IMR-90 (cell line): ENCODE results near the gene BACH1. TPM values are rescaled to one million over a fixed set of nuclear protein-coding genes. Genes with fewer than 3 reads are reported as not detected.

Experiments used
- ATAC-seq: fragments of 200-7000 bp; cut with Tn5 transposase; 2 replicates; pipeline ENCODE4 v1.9.1; 2020; ENCODE audit warnings: low read depth, mild to moderate bottlenecking, moderate library complexity
- BruUV-seq: library from RNA; stranded (reverse); fragments of 400-500 nt; replicated peaks from 2 replicates; lab custom pipeline; 2021; lab: Mats Ljungman, UMichigan
- CTCF ChIA-PET: fragments of 300-600 bp; formaldehyde crosslinking; extraction: SDS; loops from one replicate; lab custom pipeline; 2021; ENCODE audit warnings: antibody characterized with exemption; lab: Yijun Ruan, JAX
- POLR2A ChIA-PET: fragments of 300-600 bp; sonication (Branson Sonifier 250); formaldehyde crosslinking; loops from one replicate; lab custom pipeline; 2022; ENCODE audit warnings: antibody characterized with exemption; ENCODE audit not compliant: unreplicated experiment; lab: Charles Lee
- DNase-seq: peaks from one replicate; pipeline ENCODE4 v3.0.0; 2013
- H2AFZ ChIP-seq: replicated peaks from 2 replicates; pipeline ENCODE3; 2013; ENCODE audit warnings: low read length, mild to moderate bottlenecking; ENCODE audit not compliant: poor library complexity
- H2AK5ac ChIP-seq: 2 replicates; pipeline ENCODE4 v1.6.1; 2013; ENCODE audit warnings: low read depth, low read length, inconsistent platforms
- H2AK9ac ChIP-seq: replicated peaks from 2 replicates; pipeline ENCODE3; 2013; ENCODE audit warnings: mild to moderate bottlenecking, low read depth, low read length, moderate library complexity; ENCODE audit not compliant: poor library complexity
- H2BK120ac ChIP-seq: 2 replicates; pipeline ENCODE4 v1.6.1; 2013; ENCODE audit warnings: low read depth, low read length, inconsistent platforms
- H2BK15ac ChIP-seq: 3 replicates; pipeline ENCODE4 v1.6.1; 2013; ENCODE audit warnings: low read depth, low read length, inconsistent platforms
- H2BK20ac ChIP-seq: 2 replicates; pipeline ENCODE4 v1.6.1; 2013; ENCODE audit warnings: low read depth, mild to moderate bottlenecking, inconsistent platforms, low read length, moderate library complexity
- H2BK5ac ChIP-seq: 2 replicates; pipeline ENCODE4 v1.6.1; 2013; ENCODE audit warnings: mild to moderate bottlenecking, low read depth, low read length, inconsistent platforms; ENCODE audit not compliant: poor library complexity, severe bottlenecking
- H3K14ac ChIP-seq: replicated peaks from 2 replicates; pipeline ENCODE4 v1.6.1; 2013; ENCODE audit warnings: low read depth, low read length, inconsistent platforms
- H3K18ac ChIP-seq: 2 replicates; pipeline ENCODE4 v1.6.1; 2013; ENCODE audit warnings: low read depth, low read length, control low read depth
- H3K23ac ChIP-seq: 2 replicates; pipeline ENCODE4 v1.6.1; 2013; ENCODE audit warnings: low read depth, low read length, inconsistent platforms
- H3K27ac ChIP-seq: 2 replicates; pipeline ENCODE4 v1.5.1; 2013; ENCODE audit warnings: mild to moderate bottlenecking, control low read depth, low read length; ENCODE audit not compliant: insufficient read depth
- H3K27me3 ChIP-seq: 2 replicates; pipeline ENCODE4 v1.6.1; 2013; ENCODE audit warnings: low read length; ENCODE audit not compliant: control insufficient read depth, insufficient read depth
- H3K36me3 ChIP-seq: 2 replicates; pipeline ENCODE4 v1.6.1; 2013; ENCODE audit warnings: low read length, mixed read lengths; ENCODE audit not compliant: control insufficient read depth, insufficient read depth
- H3K4ac ChIP-seq: 2 replicates; pipeline ENCODE4 v1.6.1; 2013; ENCODE audit warnings: low read depth, low read length, inconsistent platforms
- H3K4me1 ChIP-seq: 2 replicates; pipeline ENCODE4 v1.6.1; 2013; ENCODE audit warnings: low read length, mixed read lengths; ENCODE audit not compliant: control insufficient read depth, insufficient read depth
- H3K4me2 ChIP-seq: 2 replicates; pipeline ENCODE4 v1.6.1; 2013; ENCODE audit warnings: low read depth, mild to moderate bottlenecking, control low read depth, low read length, moderate library complexity
- H3K4me3 ChIP-seq: 2 replicates; pipeline ENCODE4 v1.5.1; 2013; ENCODE audit warnings: low read depth, mild to moderate bottlenecking, control low read depth, low read length, moderate library complexity; ENCODE audit not compliant: insufficient read depth
- H3K56ac ChIP-seq: 2 replicates; pipeline ENCODE4 v1.6.1; 2013; ENCODE audit warnings: low read length, inconsistent platforms; ENCODE audit not compliant: insufficient read depth; ENCODE audit errors: extremely low read depth
- H3K79me1 ChIP-seq, 2 experiments: 2 replicates each; pipeline ENCODE4 v1.6.1; 2013; ENCODE audit warnings: low read length in 2 of 2, inconsistent platforms in 1 of 2, low read depth in 1 of 2
- H3K9ac ChIP-seq: 2 replicates; pipeline ENCODE4 v1.6.1; 2013; ENCODE audit warnings: low read depth, low read length, control low read depth
- H3K9me1 ChIP-seq: 2 replicates; pipeline ENCODE4 v1.6.1; 2013; ENCODE audit warnings: low read length, inconsistent platforms; ENCODE audit not compliant: insufficient read depth
- H3K9me3 ChIP-seq: 2 replicates; pipeline ENCODE4 v1.6.1; 2013; ENCODE audit warnings: low read length; ENCODE audit not compliant: control insufficient read depth, insufficient read depth
- H4K20me1 ChIP-seq: 2 replicates; pipeline ENCODE4 v1.6.1; 2013; ENCODE audit warnings: low read length, inconsistent platforms; ENCODE audit not compliant: insufficient read depth
- H4K5ac ChIP-seq: 2 replicates; pipeline ENCODE4 v1.6.1; 2013; ENCODE audit warnings: mild to moderate bottlenecking, low read depth, low read length, control low read depth
- H4K8ac ChIP-seq, 2 experiments: 2 replicates each; pipeline ENCODE4 v1.6.1; 2013; ENCODE audit warnings: low read depth in 2 of 2, low read length in 2 of 2, control low read depth in 1 of 2, inconsistent platforms in 1 of 2
- H4K91ac ChIP-seq: 2 replicates; pipeline ENCODE4 v1.6.1; 2013; ENCODE audit warnings: low read depth, low read length, inconsistent platforms; ENCODE audit not compliant: insufficient read depth
- CEBPB ChIP-seq: IDR thresholded peaks from 2 replicates; pipeline ENCODE4 v1.6.1; 2012; ENCODE audit warnings: low read depth, low read length, improper control_type of control experiment
- CHD1 ChIP-seq: IDR thresholded peaks from 2 replicates; pipeline ENCODE4 v1.6.1; 2012; ENCODE audit warnings: low read depth, low read length, improper control_type of control experiment
- MAZ ChIP-seq: IDR thresholded peaks from 2 replicates; pipeline ENCODE4 v1.6.1; 2012; ENCODE audit warnings: low read depth, mild to moderate bottlenecking, low read length, improper control_type of control experiment, moderate library complexity, borderline replicate concordance
- POLR2A ChIP-seq: IDR thresholded peaks from 2 replicates; pipeline ENCODE4 v1.6.1; 2012; ENCODE audit warnings: mild to moderate bottlenecking, low read depth, low read length
- RAD21 ChIP-seq: IDR thresholded peaks from 2 replicates; pipeline ENCODE4 v1.6.1; 2012; ENCODE audit warnings: low read length, improper control_type of control experiment
- RCOR1 ChIP-seq: IDR thresholded peaks from 2 replicates; pipeline ENCODE4 v1.6.1; 2012; ENCODE audit warnings: mild to moderate bottlenecking, low read length, improper control_type of control experiment; ENCODE audit not compliant: insufficient replicate concordance
- RFX5 ChIP-seq: IDR thresholded peaks from 2 replicates; pipeline ENCODE4 v1.8.0; 2012; ENCODE audit warnings: low read depth, mild to moderate bottlenecking, low read length, moderate library complexity
- SMC3 ChIP-seq: fragments of 150-350 bp; IDR thresholded peaks from 2 replicates; pipeline ENCODE4 v1.6.1; 2016; ENCODE audit warnings: low read depth, mild to moderate bottlenecking, antibody characterized with exemption, low read length, moderate library complexity
- WGBS, 2 experiments: methylation state at CpG; one replicate each; pipeline versions ENCODE4 v1.1.5 to v1.1.7; 2013; ENCODE audit warnings: missing lambda C conversion rate in 2 of 2; ENCODE audit not compliant: insufficient read length in 1 of 2; ENCODE audit errors: extremely low coverage in 2 of 2; 5-methylcytosine and 5-hydroxymethylcytosine counted together
- dilution Hi-C: fragments of 300-500 bp; cut with HindIII; formaldehyde crosslinking; loops from one replicate; pipeline ENCODE4 v1.14.3; 2018; ENCODE audit warnings: low sequenced_read_pairs; ENCODE audit not compliant: unreplicated experiment
- in situ Hi-C: fragments of 300-500 bp; cut with MboI; formaldehyde crosslinking; loops from 3 replicates; pipeline ENCODE4 v1.14.3; 2019; ENCODE audit warnings: low sequenced_read_pairs, inconsistent platforms, mixed read lengths
- intact Hi-C: fragments of 100-400 bp; cut with micrococcal nuclease; formaldehyde crosslinking; loops from 2 replicates; pipeline ENCODE4 v1.10.0; 2022
- polyA plus RNA-seq, 3 experiments: library from polyadenylated mRNA; depleted of rRNA; stranded (reverse); fragments of >200 nt; gene quantifications; 2 replicates each; pipeline ENCODE4 v1.2.3, GENCODE V29; 2012; ENCODE audit warnings: low replicate concordance in 1 of 3
- total RNA-seq: library from RNA; depleted of rRNA; stranded (reverse); fragments of >200 nt; gene quantifications from 2 replicates; pipeline ENCODE4 v1.2.3, GENCODE V29; 2012
- TF ChIP-seq, protein P1 (sequence below): fragments of 150-350 bp; IDR thresholded peaks from 2 replicates; pipeline ENCODE4 v1.6.1; 2016; ENCODE audit warnings: low read depth, mild to moderate bottlenecking, low read length, moderate library complexity, borderline replicate concordance
- TF ChIP-seq, protein P2 (sequence below): fragments of 150-350 bp; IDR thresholded peaks from 2 replicates; pipeline ENCODE4 v1.6.1; 2017; ENCODE audit warnings: mild to moderate bottlenecking, antibody characterized with exemption, low read length, low read depth
- TF ChIP-seq, protein P3 (sequence below): conservative IDR thresholded peaks from 2 replicates; pipeline ENCODE4 v1.5.1; 2012; ENCODE audit warnings: mild to moderate bottlenecking, low read depth, low read length, improper control_type of control experiment

Gene BACH1
- total and polyA plus RNA-seq, 2 of the 4 experiments (the other 2 are of a cell fraction): 23.1 to 108 TPM

DNA sequence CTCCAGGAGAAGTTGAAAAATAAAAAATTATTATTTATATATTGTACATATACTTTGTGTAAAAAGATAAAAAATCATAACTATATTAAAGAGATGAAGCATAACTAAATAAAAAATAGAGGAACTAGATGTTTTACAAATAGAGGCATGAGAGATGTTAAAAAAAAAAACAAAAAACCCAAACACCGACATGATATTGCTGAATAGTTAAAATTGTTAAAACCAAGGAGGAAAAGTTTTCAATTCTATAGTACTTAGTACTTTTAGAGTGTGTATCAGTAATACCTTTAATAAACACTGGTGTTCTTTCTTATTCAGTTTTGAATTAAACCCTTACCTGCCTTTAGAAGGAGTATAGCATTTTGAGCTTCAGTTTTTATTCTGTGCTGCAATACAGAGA is 32.1 kb downstream of the BACH1 start:
- Histone ChIP-seq H4K5ac (no peak overlapping the region), H3K4me1 (peaks cover 16% of the 10 kb centered on the region), H3K27me3 (no peaks in the 10 kb centered on the region), H2AK5ac (no peak overlapping the region), H3K79me1 (peaks cover 23 to 57% of the 10 kb centered on the region in 2 experiments), H3K9me1 (peaks cover 15% of the 10 kb centered on the region), H2AK9ac (no peak overlapping the region), H4K20me1 (peaks cover 46% of the 10 kb centered on the region), H3K36me3 (peaks cover 29% of the 10 kb centered on the region), H3K18ac (no peak overlapping the region), H3K4ac (no peak overlapping the region), H2BK5ac (peak overlapping the region; percentile 61), H3K14ac (no peak overlapping the region), H3K4me2 (no peak overlapping the region), H3K27ac (no peak overlapping the region), H3K9ac (no peak overlapping the region), H2BK15ac (no peak overlapping the region), H2BK20ac (no peak overlapping the region), H2AFZ (no peak overlapping the region), H3K56ac (no peak overlapping the region), H2BK120ac (no peak overlapping the region), H3K4me3 (no peak overlapping the region), H4K8ac (no peak overlapping the region), H3K9me3 (no peaks in the 10 kb centered on the region), H4K91ac (no peak overlapping the region), H3K23ac (no peak overlapping the region)
- WGBS, 2 experiments: no CpG with 5 or more reads among the region's 1 CpG
- DNase-seq: no peak
- ATAC-seq: no peak
- dilution Hi-C loops (no loop called here), intact Hi-C loops (no loop called here), in situ Hi-C loops (no loop called here)
- no TSS peak for BruUV-seq
- ChIA-PET POLR2A (no interaction called here), CTCF (interaction anchor here (0.7 to 2.0 kb wide), 2 partner anchors 43 to 166 kb away, joined by 3 to 5 read pairs; no protein-coding TSS in a partner anchor)
- TF ChIP-seq CHD1 (no peak), RAD21 (no peak), RCOR1 (no peak), RFX5 (no peak), CEBPB (no peak), MAZ (no peak), SMC3 (no peak), POLR2A (no peak)
- TF ChIP-seq, protein P1, sequence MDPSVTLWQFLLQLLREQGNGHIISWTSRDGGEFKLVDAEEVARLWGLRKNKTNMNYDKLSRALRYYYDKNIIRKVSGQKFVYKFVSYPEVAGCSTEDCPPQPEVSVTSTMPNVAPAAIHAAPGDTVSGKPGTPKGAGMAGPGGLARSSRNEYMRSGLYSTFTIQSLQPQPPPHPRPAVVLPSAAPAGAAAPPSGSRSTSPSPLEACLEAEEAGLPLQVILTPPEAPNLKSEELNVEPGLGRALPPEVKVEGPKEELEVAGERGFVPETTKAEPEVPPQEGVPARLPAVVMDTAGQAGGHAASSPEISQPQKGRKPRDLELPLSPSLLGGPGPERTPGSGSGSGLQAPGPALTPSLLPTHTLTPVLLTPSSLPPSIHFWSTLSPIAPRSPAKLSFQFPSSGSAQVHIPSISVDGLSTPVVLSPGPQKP: no peak
- TF ChIP-seq, protein P2, sequence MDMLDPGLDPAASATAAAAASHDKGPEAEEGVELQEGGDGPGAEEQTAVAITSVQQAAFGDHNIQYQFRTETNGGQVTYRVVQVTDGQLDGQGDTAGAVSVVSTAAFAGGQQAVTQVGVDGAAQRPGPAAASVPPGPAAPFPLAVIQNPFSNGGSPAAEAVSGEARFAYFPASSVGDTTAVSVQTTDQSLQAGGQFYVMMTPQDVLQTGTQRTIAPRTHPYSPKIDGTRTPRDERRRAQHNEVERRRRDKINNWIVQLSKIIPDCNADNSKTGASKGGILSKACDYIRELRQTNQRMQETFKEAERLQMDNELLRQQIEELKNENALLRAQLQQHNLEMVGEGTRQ: no peak
- TF ChIP-seq, protein P3, sequence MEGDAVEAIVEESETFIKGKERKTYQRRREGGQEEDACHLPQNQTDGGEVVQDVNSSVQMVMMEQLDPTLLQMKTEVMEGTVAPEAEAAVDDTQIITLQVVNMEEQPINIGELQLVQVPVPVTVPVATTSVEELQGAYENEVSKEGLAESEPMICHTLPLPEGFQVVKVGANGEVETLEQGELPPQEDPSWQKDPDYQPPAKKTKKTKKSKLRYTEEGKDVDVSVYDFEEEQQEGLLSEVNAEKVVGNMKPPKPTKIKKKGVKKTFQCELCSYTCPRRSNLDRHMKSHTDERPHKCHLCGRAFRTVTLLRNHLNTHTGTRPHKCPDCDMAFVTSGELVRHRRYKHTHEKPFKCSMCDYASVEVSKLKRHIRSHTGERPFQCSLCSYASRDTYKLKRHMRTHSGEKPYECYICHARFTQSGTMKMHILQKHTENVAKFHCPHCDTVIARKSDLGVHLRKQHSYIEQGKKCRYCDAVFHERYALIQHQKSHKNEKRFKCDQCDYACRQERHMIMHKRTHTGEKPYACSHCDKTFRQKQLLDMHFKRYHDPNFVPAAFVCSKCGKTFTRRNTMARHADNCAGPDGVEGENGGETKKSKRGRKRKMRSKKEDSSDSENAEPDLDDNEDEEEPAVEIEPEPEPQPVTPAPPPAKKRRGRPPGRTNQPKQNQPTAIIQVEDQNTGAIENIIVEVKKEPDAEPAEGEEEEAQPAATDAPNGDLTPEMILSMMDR: no peak
